ENCODE data around the gene LPGAT1.

DNA sequence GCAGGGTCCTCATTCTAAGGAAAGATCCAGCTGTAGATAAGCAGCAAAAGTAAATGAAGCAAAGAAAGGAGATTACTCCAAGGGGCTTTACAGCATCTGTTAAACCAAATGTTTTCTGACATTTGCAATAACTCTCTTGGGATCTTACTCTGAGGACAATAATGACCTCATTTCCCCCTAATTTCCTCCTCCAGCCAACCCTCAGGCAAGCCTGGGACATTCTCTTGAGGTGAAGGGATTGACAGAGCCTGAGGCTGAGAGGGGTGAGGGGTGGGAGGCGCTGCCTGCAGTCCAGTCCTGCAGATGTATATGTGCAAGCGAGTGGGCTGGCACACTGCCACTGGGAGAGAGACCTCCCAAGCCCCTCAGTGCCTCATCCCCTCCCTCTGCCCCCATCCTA lies 114.6 kb downstream of the LPGAT1 start:
- TF ChIP-seq POLR2A (IDR thresholded peaks at IDR 0.05; ENCODE audit: low read depth, low read length) (no peak), POLR2AphosphoS5 (IDR thresholded peaks at IDR 0.05; ENCODE audit: low read depth, low read length) (no peak), POU2F2 (IDR thresholded peaks at IDR 0.05; ENCODE audit: low read depth, low read length) (no peak)

All from GM12891 (cell line).